Inflammatory macrophage treated with lipopolysaccharide for 4 hours (primary cell): Measurements from ENCODE around the gene SMCHD1.
A peak's percentile ranks its signal among the peaks of the same experiment; 100 is the strongest.
"Not testable (repeated sequence)": the region's sequence is repeated elsewhere in the genome, so short reads cannot be mapped to it uniquely, and the experiment has no call there.

Experiments used
- DNase-seq: peaks from one replicate; pipeline ENCODE4 v3.0.0-alpha.2; 2020

SMCHD1 gene

GRCh38 chr18:2822213-2822921, 166.8 kb downstream of the SMCHD1 start:
- peak; percentile 57 for DNase-seq

- no peak for DNase-seq
These were observed 167.7 kb downstream of the SMCHD1 start for GRCh38 chr18:2823202-2823601.

GRCh38 chr18:2823966-2824365, 168.4 kb downstream of the SMCHD1 start:
- no peak for DNase-seq

- DNase-seq, result no peak
These were observed 169.3 kb downstream of the SMCHD1 start for GRCh38 chr18:2824865-2825264.

GRCh38 chr18:2825613-2826175, 170.2 kb downstream of the SMCHD1 start:
- no peak for DNase-seq

GRCh38 chr18:2826581-2826980, 171.1 kb downstream of the SMCHD1 start:
- DNase-seq, result peak; percentile 58

GRCh38 chr18:2827061-2827460, 171.5 kb downstream of the SMCHD1 start:
- no peak for DNase-seq

- not testable (repeated sequence) for DNase-seq
These were observed 180.6 kb downstream of the SMCHD1 start for GRCh38 chr18:2836118-2836517.

- not testable (repeated sequence) for DNase-seq
These were observed 181.8 kb downstream of the SMCHD1 start for GRCh38 chr18:2837290-2837689.

- DNase-seq, result no peak
These were observed 183.7 kb downstream of the SMCHD1 start for GRCh38 chr18:2839202-2839601.

- no peak for DNase-seq
These were observed 185.0 kb downstream of the SMCHD1 start for GRCh38 chr18:2840521-2840920.

GRCh38 chr18:2843146-2843545, 187.6 kb downstream of the SMCHD1 start:
- DNase-seq, result peak; percentile 93

GRCh38 chr18:2845172-2845571, 189.6 kb downstream of the SMCHD1 start:
- peak; percentile 99 for DNase-seq

- peak; percentile 95 for DNase-seq
These were observed 191.2 kb downstream of the SMCHD1 start, which contains the start of gene EMILIN2 for GRCh38 chr18:2846636-2847316. Gene EMILIN2, plus strand, starts transcription at chr18:2847006. Its CDS starts 183 bp downstream, at chr18:2847189.

GRCh38 chr18:2847317-2848246, 192.1 kb downstream of the SMCHD1 start:
- DNase-seq, result peak; percentile 70

- peak; percentile 79 for DNase-seq
These were observed 193.0 kb downstream of the SMCHD1 start for GRCh38 chr18:2848247-2849246.

- DNase-seq, result no peak
These were observed 195.3 kb downstream of the SMCHD1 start for GRCh38 chr18:2850816-2851215.

GRCh38 chr18:2851771-2852170, 196.2 kb downstream of the SMCHD1 start:
- DNase-seq, result no peak

GRCh38 chr18:2852460-2852859, 196.9 kb downstream of the SMCHD1 start:
- not testable (repeated sequence) for DNase-seq

GRCh38 chr18:2853173-2853925, 197.8 kb downstream of the SMCHD1 start:
- DNase-seq, result no peak
